ENCODE data around the gene PPFIA1.

GRCh38 chr11:70315716-70316115 lies 45.2 kb downstream of the PPFIA1 start:
- TF ChIP-seq CTCF (IDR thresholded peaks at IDR 0.05) (no peak), POLR2A (IDR thresholded peaks at IDR 0.05) (no peak)

All from esophagus squamous epithelium (tissue), 4 donors.